GM13976 (cell line): ENCODE measurements around the gene IL1R1.

ENCODE experiments used
- DNase-seq: peaks from one replicate; pipeline ENCODE4 v3.0.0; 2012; ENCODE audit warnings: low spot score
- in situ Hi-C: fragments of 300-500 bp; cut with MboI; formaldehyde crosslinking; loops from one replicate; pipeline ENCODE4 v1.12.0; 2022; ENCODE audit warnings: low sequenced_read_pairs, mixed read lengths, inconsistent platforms; ENCODE audit not compliant: unreplicated experiment
- TF ChIP-seq, protein P1 (sequence below): IDR thresholded peaks from 2 replicates; pipeline ENCODE4 v1.5.1; 2012; ENCODE audit warnings: borderline replicate concordance, mild to moderate bottlenecking; ENCODE audit not compliant: insufficient read depth; ENCODE audit errors: extremely low read depth, missing control alignments, control extremely low read depth

The IL1R1 gene

DNA sequence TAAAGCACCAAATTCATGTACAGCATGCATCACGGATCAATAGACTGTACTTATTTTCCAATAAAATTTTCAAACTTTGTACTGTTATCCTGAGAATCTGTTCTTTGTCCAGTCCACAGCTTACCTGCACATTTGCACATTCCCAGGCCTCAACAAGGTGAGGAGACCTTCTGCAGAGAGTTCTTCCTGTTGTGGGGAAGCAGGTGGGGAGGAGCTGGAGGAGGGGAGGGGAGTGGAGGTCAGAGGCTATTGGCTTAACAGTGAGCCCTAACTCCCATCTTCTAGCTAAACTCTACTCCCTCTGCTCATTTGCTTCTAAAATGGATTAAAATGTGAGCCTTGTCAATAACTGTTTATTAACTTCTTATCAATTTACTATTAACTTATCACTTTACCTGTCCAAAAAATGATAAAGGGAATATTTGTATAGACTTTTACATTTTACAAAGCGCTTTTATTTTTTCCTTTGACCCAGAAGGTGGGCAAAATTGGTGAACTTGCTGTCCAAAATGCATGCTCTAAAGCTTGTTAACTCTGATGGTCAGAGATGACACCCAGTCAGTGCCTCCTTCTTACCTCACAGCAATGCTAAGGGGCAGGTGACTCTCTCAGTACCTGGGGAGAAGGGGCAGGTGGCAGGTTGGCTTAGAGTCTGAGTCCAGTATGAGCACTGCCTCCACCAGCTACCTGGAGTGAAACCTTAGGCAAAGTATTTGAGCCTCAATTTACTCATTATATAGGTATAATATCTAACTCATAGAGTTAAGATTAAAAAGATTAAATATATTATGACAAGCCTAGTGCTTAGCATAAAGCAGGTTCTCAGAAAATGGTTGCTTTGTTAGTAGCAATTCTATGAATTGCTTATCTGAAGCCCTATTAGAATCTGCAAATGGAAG lies 37.5 kb downstream of the IL1R1 start:
- in situ Hi-C loops, result no loop called here
- TF ChIP-seq, protein P1, sequence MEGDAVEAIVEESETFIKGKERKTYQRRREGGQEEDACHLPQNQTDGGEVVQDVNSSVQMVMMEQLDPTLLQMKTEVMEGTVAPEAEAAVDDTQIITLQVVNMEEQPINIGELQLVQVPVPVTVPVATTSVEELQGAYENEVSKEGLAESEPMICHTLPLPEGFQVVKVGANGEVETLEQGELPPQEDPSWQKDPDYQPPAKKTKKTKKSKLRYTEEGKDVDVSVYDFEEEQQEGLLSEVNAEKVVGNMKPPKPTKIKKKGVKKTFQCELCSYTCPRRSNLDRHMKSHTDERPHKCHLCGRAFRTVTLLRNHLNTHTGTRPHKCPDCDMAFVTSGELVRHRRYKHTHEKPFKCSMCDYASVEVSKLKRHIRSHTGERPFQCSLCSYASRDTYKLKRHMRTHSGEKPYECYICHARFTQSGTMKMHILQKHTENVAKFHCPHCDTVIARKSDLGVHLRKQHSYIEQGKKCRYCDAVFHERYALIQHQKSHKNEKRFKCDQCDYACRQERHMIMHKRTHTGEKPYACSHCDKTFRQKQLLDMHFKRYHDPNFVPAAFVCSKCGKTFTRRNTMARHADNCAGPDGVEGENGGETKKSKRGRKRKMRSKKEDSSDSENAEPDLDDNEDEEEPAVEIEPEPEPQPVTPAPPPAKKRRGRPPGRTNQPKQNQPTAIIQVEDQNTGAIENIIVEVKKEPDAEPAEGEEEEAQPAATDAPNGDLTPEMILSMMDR, result no peak
- DNase-seq, result no peak

DNA sequence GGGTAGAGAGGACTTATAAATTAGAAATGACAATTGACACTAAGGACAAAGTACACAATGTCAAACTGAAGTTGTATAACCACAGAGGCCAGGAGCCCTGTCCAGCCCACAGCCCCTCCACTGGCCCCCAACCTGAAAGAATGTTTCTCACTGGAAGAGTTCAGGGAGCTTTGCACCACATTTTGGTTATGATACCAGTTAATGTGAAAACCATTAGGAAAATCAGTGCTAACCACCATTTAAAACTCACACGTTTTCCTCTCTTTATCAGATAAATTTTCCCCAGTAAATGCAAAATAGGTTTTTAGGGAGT lies 38.1 kb downstream of the IL1R1 start:
- DNase-seq, result no peak
- in situ Hi-C loops, result no loop called here
- TF ChIP-seq, protein P1, result no peak

DNA sequence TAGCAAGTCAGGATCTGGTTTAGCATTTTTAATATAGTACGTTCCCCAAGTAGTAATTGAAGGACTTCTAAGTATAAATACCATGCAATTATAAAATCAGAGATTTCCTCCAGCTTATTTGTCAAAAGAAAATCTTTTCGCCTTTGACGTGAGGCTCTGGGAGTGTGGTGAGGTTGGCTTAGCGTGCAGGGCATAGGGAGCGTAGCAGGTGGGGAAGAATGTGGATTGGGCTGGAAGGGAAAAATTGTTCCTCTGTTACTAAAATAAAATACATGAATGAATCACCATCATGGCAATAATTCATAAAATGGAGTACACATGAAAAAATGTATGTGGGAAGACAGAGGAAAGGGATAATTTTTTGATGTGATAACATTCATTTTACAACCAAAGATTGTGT lies 38.8 kb downstream of the IL1R1 start:
- DNase-seq, result no peak
- in situ Hi-C loops, result no loop called here
- TF ChIP-seq, protein P1, result no peak

DNA sequence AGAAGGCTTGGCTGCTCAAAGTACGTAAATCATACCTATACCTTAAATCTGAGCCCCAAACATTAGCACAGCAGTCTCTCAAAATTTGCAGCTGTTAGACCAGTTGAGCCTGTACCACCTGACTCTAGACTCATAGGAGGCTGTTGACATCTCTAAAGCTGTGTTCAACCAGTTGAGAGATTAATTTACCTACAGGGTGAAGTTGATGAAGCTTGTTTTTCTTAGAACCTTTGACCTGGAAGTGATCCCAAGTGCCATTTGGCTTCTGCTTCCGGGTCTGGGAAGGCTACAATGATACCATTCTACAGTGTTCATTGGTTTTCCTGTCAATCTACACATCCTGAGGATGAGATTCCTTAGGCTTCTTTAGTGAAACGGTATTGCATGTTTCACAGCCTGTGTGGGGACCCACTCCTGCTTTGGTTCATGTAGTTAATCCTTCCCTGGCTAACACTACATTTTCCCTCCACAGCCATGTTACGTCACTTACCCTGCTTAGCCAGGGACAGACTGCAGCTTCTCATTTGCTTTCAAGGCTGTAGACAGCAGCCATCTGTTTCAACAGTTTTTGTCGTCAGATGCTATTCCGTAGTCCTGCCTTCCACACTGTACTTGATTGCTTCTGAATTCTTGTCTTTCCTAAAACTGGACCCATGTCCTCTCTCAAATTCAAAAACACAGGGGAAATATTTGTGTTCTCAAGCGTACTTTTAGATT lies 39.5 kb downstream of the IL1R1 start:
- TF ChIP-seq, protein P1, result no peak
- in situ Hi-C loops, result no loop called here
- no peak for DNase-seq

DNA sequence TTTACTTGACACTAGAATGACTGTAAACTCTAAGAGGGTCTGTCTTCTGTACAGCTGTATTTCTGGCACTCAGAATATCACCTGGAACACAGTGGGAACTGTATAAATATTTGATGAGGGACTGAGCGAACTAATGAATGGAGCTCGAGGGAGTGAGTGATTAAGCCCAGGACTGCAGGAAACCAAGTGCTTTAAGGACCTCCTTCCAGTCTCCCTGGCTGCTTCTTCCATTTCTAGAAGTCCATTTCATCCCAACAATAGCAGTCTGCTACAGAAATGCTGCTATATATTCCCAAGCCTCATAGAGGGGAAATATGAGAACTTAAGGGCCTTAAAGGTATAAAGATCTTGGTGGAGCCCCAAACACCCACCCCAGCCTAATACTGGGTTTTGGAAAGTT lies 41.5 kb downstream of the IL1R1 start:
- TF ChIP-seq, protein P1, result no peak
- in situ Hi-C loops, result no loop called here

DNA sequence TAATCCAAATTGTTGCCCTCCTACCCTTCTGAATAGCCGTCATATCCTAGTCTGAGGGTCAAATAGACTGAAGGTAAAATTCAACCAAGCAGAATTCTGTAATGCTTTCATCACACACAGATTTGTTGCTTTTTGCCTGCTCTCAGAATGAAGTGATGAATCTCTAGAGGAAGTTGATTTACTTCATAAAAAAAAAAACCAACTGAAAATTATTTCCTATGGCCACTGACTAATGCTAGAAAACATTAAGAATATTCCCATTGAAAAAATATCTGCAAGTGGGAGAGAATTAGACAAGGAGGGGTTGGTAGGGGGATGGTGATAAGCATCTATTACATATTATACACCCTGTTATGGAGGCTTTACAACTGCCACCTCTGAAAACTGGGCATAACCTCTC lies 42.0 kb downstream of the IL1R1 start:
- TF ChIP-seq, protein P1, result no peak
- in situ Hi-C loops, result no loop called here

More for the DNA sequence above, 41.5 kb downstream of the IL1R1 start:
- DNase-seq, result no peak

DNA sequence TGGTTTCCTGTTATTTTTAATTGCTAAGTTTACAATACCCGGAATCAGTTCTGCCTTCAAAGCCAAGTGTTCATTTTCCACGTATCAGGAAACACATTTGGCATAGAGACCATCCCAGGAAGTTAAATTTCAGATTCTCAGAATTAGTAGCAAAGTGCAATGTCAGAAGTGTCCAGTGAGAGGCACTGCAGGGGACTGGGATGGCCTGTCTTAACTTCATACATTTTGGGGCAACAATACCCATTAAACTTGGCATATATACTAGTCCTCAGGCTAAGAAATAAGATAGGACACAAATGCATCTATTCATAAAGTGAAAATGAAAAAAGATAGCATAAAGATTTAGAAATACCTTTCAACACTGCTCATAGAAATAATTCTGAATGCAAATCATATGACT lies 42.8 kb downstream of the IL1R1 start:
- TF ChIP-seq, protein P1, result no peak
- in situ Hi-C loops, result no loop called here
- DNase-seq, result no peak

More for the DNA sequence above, 42.0 kb downstream of the IL1R1 start:
- no peak for DNase-seq
